Natural killer cell (primary cell): ENCODE results near the gene PEX6. TPM values are rescaled to one million over a fixed set of nuclear protein-coding genes. Genes with fewer than 3 reads are reported as not detected.

Experiments
- ATAC-seq, 3 donors: fragments of 150-1000 bp in 2 of 3; fragments of 200-7000 bp in 1 of 3; cut with Tn5 transposase; 1 replicate in 1 of 3; 2 replicates in 2 of 3; pipeline ENCODE4 v1.10.0; 2021; ENCODE audit warnings: mild to moderate bottlenecking in 2 of 3, moderate library complexity in 2 of 3
- DNase-seq, 2 donors: peaks; one replicate each; pipeline versions ENCODE4 v3.0.0 to v3.0.0-alpha.2; 2013 to 2021; ENCODE audit warnings: mixed read lengths in 1 of 2
- H3K27ac ChIP-seq: one replicate; pipeline ENCODE4 v1.5.1; 2013; ENCODE audit warnings: mild to moderate bottlenecking, low read length
- H3K27me3 ChIP-seq: one replicate; pipeline ENCODE4 v1.6.1; 2013; ENCODE audit warnings: low read length; ENCODE audit not compliant: control insufficient read depth, insufficient read depth
- H3K36me3 ChIP-seq: one replicate; pipeline ENCODE4 v1.6.1; 2013; ENCODE audit warnings: low read length; ENCODE audit not compliant: control insufficient read depth, insufficient read depth
- H3K4me1 ChIP-seq: one replicate; pipeline ENCODE4 v1.6.1; 2013; ENCODE audit warnings: low read length; ENCODE audit not compliant: control insufficient read depth, insufficient read depth
- H3K4me3 ChIP-seq: one replicate; pipeline ENCODE4 v1.5.1; 2013; ENCODE audit warnings: low read length
- H3K9me3 ChIP-seq: one replicate; pipeline ENCODE4 v1.6.1; 2013; ENCODE audit warnings: low read length; ENCODE audit not compliant: control insufficient read depth, insufficient read depth
- H3K27ac Mint-ChIP-seq, 2 donors: one replicate each; pipeline ENCODE4 v1.8.0; 2022; ENCODE audit warnings: mild to moderate bottlenecking in 2 of 2, mixed read lengths in 2 of 2, moderate library complexity in 1 of 2
- H3K27me3 Mint-ChIP-seq, 2 donors: one replicate each; pipeline ENCODE4 v1.8.0; 2022; ENCODE audit warnings: low read depth in 2 of 2, mixed read lengths in 2 of 2
- H3K36me3 Mint-ChIP-seq: one replicate; pipeline ENCODE4 v1.8.0; 2022; ENCODE audit warnings: mixed read lengths
- H3K4me1 Mint-ChIP-seq, 2 donors: one replicate each; pipeline ENCODE4 v1.8.0; 2022; ENCODE audit warnings: mixed read lengths in 2 of 2
- H3K4me3 Mint-ChIP-seq: one replicate; pipeline ENCODE4 v1.8.0; 2022; ENCODE audit warnings: mild to moderate bottlenecking, moderate library complexity, mixed read lengths
- H3K9me3 Mint-ChIP-seq, 2 donors: one replicate each; pipeline ENCODE4 v1.8.0; 2022; ENCODE audit warnings: mixed read lengths in 2 of 2
- WGBS: methylation state at CpG from one replicate; pipeline ENCODE4 v1.1.7; 2013; ENCODE audit warnings: missing lambda C conversion rate; ENCODE audit not compliant: insufficient coverage; 5-methylcytosine and 5-hydroxymethylcytosine counted together
- intact Hi-C: fragments of 100-400 bp; cut with micrococcal nuclease; formaldehyde crosslinking; loops from one replicate; pipeline ENCODE4 v1.14.2; 2022
- total RNA-seq, 4 donors: library from RNA; stranded (reverse); fragments of 120-200 nt in 1 of 4; gene quantifications; one replicate each; pipeline versions ENCODE4 v1.2.3 to v1.2.4, GENCODE V29; 2013 to 2022
- TF ChIP-seq, protein P1 (sequence below): fragments of 200-600 bp; IDR thresholded peaks from one replicate; pipeline ENCODE4 v1.8.0; 2022; ENCODE audit warnings: antibody characterized with exemption

PEX6 gene
- total RNA-seq, 3 donors from 2014 or later (not counting 1 experiment from before 2014, with no cell fraction given): 8.2 to 13.6 (median 9.9) TPM

DNA sequence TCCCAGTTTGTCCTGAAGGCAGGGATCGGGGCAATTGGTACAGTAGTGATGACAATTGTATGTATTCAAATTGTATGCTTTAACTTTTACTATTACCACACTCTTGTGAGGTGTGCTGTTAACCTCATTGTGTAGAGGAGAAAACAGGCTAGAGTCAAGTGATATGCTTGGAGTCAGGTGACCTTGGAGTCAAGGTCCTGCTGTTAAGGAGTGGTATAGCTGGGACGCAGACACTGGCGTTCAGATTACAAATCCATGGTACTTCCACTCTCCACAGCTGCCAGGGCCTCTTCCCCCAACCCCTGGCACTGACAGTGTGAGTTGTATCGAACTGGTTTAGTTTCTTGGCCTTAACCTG lies 39.2 kb downstream of the PEX6 start:
- Mint-ChIP-seq H3K4me1 (peaks cover 5 to 11% of the 10 kb centered on the region in 2 donors), H3K27ac (peak overlapping the region; percentile 29 to 64), H3K4me3 (no peak overlapping the region), H3K9me3 (no peaks in the 10 kb centered on the region), H3K36me3 (peaks cover 7% of the 10 kb centered on the region), H3K27me3 (no peaks in the 10 kb centered on the region)
- no peaks in the 10 kb centered on the region for H3K9me3 ChIP-seq
- 100% methylated on average over 2 of the region's 4 CpGs for WGBS
- peaks cover 60% of the 10 kb centered on the region for H3K36me3 ChIP-seq
- no peak for DNase-seq
- no peak overlapping the region for H3K4me3 ChIP-seq
- intact Hi-C loops: no loop called here
- H3K27me3 ChIP-seq: no peaks in the 10 kb centered on the region
- H3K4me1 ChIP-seq: peaks cover 5% of the 10 kb centered on the region
- peak in 1 of 3 donors; percentile 14 for ATAC-seq
- no peak overlapping the region for H3K27ac ChIP-seq
- TF ChIP-seq, protein P1, sequence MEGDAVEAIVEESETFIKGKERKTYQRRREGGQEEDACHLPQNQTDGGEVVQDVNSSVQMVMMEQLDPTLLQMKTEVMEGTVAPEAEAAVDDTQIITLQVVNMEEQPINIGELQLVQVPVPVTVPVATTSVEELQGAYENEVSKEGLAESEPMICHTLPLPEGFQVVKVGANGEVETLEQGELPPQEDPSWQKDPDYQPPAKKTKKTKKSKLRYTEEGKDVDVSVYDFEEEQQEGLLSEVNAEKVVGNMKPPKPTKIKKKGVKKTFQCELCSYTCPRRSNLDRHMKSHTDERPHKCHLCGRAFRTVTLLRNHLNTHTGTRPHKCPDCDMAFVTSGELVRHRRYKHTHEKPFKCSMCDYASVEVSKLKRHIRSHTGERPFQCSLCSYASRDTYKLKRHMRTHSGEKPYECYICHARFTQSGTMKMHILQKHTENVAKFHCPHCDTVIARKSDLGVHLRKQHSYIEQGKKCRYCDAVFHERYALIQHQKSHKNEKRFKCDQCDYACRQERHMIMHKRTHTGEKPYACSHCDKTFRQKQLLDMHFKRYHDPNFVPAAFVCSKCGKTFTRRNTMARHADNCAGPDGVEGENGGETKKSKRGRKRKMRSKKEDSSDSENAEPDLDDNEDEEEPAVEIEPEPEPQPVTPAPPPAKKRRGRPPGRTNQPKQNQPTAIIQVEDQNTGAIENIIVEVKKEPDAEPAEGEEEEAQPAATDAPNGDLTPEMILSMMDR: no peak

DNA sequence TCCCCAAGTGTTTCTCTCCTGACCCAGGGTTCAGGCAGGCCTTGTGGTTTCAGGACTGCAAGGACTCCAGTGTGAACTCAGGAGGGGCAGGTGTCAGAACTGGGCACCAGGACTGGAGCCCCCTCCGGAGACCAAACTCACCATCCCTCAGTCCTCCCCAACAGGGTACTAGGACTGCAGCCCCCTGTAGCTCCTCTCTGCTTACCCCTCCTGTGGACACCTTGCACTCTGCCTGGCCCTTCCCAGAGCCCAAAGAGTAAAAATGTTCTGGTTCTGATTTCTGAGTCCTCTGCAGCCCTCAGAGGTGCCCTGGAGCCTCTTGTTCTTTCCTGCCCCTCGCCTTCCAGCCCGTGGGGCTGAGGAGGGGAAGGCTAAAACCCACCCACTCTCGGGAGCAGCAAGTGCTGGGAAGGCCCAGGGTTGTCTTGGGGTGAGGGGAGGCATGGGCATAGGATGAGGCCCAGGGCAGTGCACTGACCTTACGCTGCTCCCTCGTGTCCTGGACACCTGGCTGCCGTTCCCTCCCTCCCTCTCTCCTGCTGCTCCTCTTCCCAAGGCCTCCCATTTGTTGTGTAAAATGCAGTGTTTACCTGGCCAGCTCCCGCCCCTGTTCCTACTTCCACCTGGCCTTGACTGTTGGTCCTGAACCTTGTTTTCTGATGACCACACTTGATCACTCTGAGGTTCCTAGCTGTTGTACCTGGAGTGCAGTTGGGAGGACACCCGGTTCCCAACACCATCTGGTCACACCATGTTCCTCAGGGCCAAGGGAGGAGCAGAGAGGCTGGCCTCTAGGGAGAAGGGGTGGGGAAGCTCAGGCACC lies 39.8 kb downstream of the PEX6 start:
- TF ChIP-seq, protein P1: no peak
- Mint-ChIP-seq H3K36me3 (peaks cover 7% of the 10 kb centered on the region), H3K27me3 (no peaks in the 10 kb centered on the region), H3K4me3 (no peak overlapping the region), H3K4me1 (peaks cover 5 to 11% of the 10 kb centered on the region in 2 donors), H3K27ac (peak overlapping the region in 1 of 2 donors; percentile 64), H3K9me3 (no peaks in the 10 kb centered on the region)
- H3K27ac ChIP-seq: no peak overlapping the region
- H3K9me3 ChIP-seq: no peaks in the 10 kb centered on the region
- H3K27me3 ChIP-seq: no peaks in the 10 kb centered on the region
- no peak overlapping the region for H3K4me3 ChIP-seq
- intact Hi-C loops: no loop called here
- H3K4me1 ChIP-seq: peaks cover 5% of the 10 kb centered on the region
- DNase-seq (no peak), ATAC-seq (peak in 1 of 3 donors; percentile 17)
- H3K36me3 ChIP-seq: peaks cover 66% of the 10 kb centered on the region
- WGBS: 97% methylated on average over 9 of the region's 9 CpGs

DNA sequence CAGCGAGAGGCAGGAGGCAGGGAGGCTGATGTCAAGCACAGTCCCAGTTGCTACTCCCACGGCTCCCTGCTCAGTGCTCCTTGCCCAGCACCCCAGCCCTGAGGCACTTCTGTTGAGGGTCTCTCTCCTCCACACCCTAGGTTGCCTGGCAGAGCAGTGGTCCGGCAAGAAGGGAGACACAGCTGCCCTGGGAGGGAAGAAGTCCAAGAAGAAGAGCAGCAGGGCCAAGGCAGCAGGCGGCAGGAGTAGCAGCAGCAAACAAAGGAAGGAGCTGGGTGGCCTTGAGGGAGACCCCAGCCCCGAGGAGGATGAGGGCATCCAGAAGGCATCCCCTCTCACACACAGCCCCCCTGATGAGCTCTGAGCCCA lies 40.6 kb downstream of the PEX6 start:
- ATAC-seq: no peak
- Mint-ChIP-seq H3K27ac (peak overlapping the region in 1 of 2 donors; percentile 72), H3K36me3 (peaks cover 7% of the 10 kb centered on the region), H3K27me3 (no peaks in the 10 kb centered on the region), H3K4me3 (no peak overlapping the region), H3K9me3 (no peaks in the 10 kb centered on the region), H3K4me1 (peaks cover 5 to 19% of the 10 kb centered on the region in 2 donors)
- no peaks in the 10 kb centered on the region for H3K9me3 ChIP-seq
- peaks cover 67% of the 10 kb centered on the region for H3K36me3 ChIP-seq
- no peak overlapping the region for H3K27ac ChIP-seq
- intact Hi-C loops: no loop called here
- 92% methylated on average over 5 of the region's 5 CpGs for WGBS
- H3K4me1 ChIP-seq: peaks cover 8% of the 10 kb centered on the region
- H3K4me3 ChIP-seq: no peak overlapping the region
- TF ChIP-seq, protein P1: no peak
- DNase-seq: no peak
- H3K27me3 ChIP-seq: no peaks in the 10 kb centered on the region
